SK-N-SH treated with all-trans-retinoic acid at 6 μM for 48 hours (cell line): ENCODE data around the gene OLAH.
"Not testable (repeated sequence)": the region's sequence is repeated elsewhere in the genome, so short reads cannot be mapped to it uniquely, and the experiment has no call there.

Source experiments
- ATAC-seq: fragments of 200-7000 bp; cut with Tn5 transposase; 3 replicates; pipeline ENCODE4 v1.9.1; 2020; ENCODE audit warnings: mild to moderate bottlenecking, moderate library complexity
- ARNTL ChIP-seq: fragments of 450-650 bp; formaldehyde crosslinking; IDR thresholded peaks from 2 replicates; pipeline ENCODE4 v1.5.0; 2020; ENCODE audit warnings: low read depth, mild to moderate bottlenecking, moderate library complexity, borderline replicate concordance
- BACH2 ChIP-seq: fragments of 250-450 bp; sonication (Bioruptor Pico); IDR thresholded peaks from 2 replicates; pipeline ENCODE4 v1.9.0; 2021; ENCODE audit warnings: mild to moderate bottlenecking, borderline replicate concordance
- CREB5 ChIP-seq: fragments of 250-450 bp; sonication (Bioruptor Pico); IDR thresholded peaks from 2 replicates; pipeline ENCODE4 v1.5.1; 2020; ENCODE audit warnings: low read depth, mild to moderate bottlenecking, moderate library complexity
- CSDC2 ChIP-seq: fragments of 250-450 bp; sonication (Bioruptor Pico); IDR thresholded peaks from 2 replicates; pipeline ENCODE4 v1.5.0; 2020; ENCODE audit warnings: mild to moderate bottlenecking, moderate library complexity
- CSRNP3 ChIP-seq: fragments of 250-450 bp; sonication (Bioruptor Pico); IDR thresholded peaks from 2 replicates; pipeline ENCODE4 v1.5.1; 2021; ENCODE audit warnings: mild to moderate bottlenecking, moderate library complexity
- ESRRG ChIP-seq: fragments of 250-450 bp; sonication (Bioruptor Pico); IDR thresholded peaks from 2 replicates; pipeline ENCODE4 v1.6.1; 2021; ENCODE audit warnings: mild to moderate bottlenecking
- GLIS3 ChIP-seq: fragments of 250-450 bp; sonication (Bioruptor Pico); IDR thresholded peaks from 2 replicates; pipeline ENCODE4 v1.5.0; 2020; ENCODE audit warnings: mild to moderate bottlenecking, moderate library complexity
- ISL1 ChIP-seq: fragments of 250-450 bp; sonication (Bioruptor Pico); IDR thresholded peaks from 2 replicates; pipeline ENCODE4 v2.1.2; 2022; ENCODE audit warnings: mild to moderate bottlenecking, moderate library complexity
- OSR1 ChIP-seq: fragments of 250-450 bp; sonication (Bioruptor Pico); IDR thresholded peaks from 2 replicates; pipeline ENCODE4 v1.8.0; 2022; ENCODE audit warnings: moderate library complexity, mild to moderate bottlenecking, inconsistent platforms
- POU6F1 ChIP-seq: fragments of 250-450 bp; sonication (Bioruptor Pico); IDR thresholded peaks from 2 replicates; pipeline ENCODE4 v1.8.0; 2021; ENCODE audit warnings: low read depth, mild to moderate bottlenecking, moderate library complexity, borderline replicate concordance
- PPARA ChIP-seq: fragments of 250-450 bp; sonication (Bioruptor Pico); IDR thresholded peaks from 2 replicates; pipeline ENCODE4 v1.5.0; 2020; ENCODE audit warnings: mild to moderate bottlenecking, borderline replicate concordance
- SNAI2 ChIP-seq: fragments of 250-450 bp; sonication (Bioruptor Pico); IDR thresholded peaks from 2 replicates; pipeline ENCODE4 v1.5.0; 2020; ENCODE audit warnings: mild to moderate bottlenecking, moderate library complexity
- TCF4 ChIP-seq: fragments of 250-450 bp; sonication (Bioruptor Pico); IDR thresholded peaks from 2 replicates; pipeline ENCODE4 v1.8.0; 2021; ENCODE audit warnings: mild to moderate bottlenecking, moderate library complexity, borderline replicate concordance
- TOX ChIP-seq: fragments of 250-450 bp; sonication (Bioruptor Pico); IDR thresholded peaks from 2 replicates; pipeline ENCODE4 v1.8.0; 2021; ENCODE audit warnings: mild to moderate bottlenecking, moderate library complexity, borderline replicate concordance
- ZC3H10 ChIP-seq: fragments of 250-450 bp; sonication (Bioruptor Pico); IDR thresholded peaks from 2 replicates; pipeline ENCODE4 v1.5.1; 2021; ENCODE audit warnings: mild to moderate bottlenecking, moderate library complexity
- ZFP3 ChIP-seq: fragments of 250-450 bp; sonication (Bioruptor Pico); IDR thresholded peaks from 2 replicates; pipeline ENCODE4 v1.5.0; 2020; ENCODE audit warnings: mild to moderate bottlenecking, moderate library complexity
- ZFP30 ChIP-seq: fragments of 450-650 bp; formaldehyde crosslinking; IDR thresholded peaks from 2 replicates; pipeline ENCODE4 v1.5.0; 2022; ENCODE audit warnings: mild to moderate bottlenecking, moderate library complexity
- ZNF565 ChIP-seq: fragments of 450-650 bp; formaldehyde crosslinking; conservative IDR thresholded peaks from 2 replicates; pipeline ENCODE4 v1.5.0; 2020; ENCODE audit warnings: low read depth, mild to moderate bottlenecking, moderate library complexity
- ZNF70 ChIP-seq: fragments of 450-650 bp; formaldehyde crosslinking; IDR thresholded peaks from 2 replicates; pipeline ENCODE4 v1.5.0; 2020; ENCODE audit warnings: mild to moderate bottlenecking, moderate library complexity
- TF ChIP-seq, protein P1 (sequence below): fragments of 250-450 bp; sonication (Bioruptor Pico); IDR thresholded peaks from 2 replicates; pipeline ENCODE4 v1.8.0; 2020; ENCODE audit warnings: mild to moderate bottlenecking, moderate library complexity, borderline replicate concordance

OLAH gene

DNA sequence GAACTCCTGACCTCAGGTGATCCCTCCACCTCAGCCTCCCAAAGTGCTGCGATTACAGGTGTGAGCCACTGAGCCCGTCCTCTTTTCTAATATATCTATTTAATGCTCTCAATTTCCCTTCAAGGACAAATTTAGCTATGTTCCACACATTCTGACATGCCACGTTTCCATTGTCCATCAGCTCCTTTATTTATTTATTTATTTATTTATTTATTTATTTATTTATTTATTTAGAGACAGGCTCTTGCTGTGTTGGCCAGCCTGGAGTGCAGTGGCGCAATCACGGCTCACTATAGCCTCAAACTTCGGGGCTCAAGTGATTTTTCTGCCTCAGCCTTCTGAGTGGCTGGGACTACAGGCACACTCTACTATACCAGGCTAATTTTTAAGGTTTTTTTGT lies 20.7 kb upstream of the OLAH start:
- ATAC-seq: not testable (repeated sequence)

DNA sequence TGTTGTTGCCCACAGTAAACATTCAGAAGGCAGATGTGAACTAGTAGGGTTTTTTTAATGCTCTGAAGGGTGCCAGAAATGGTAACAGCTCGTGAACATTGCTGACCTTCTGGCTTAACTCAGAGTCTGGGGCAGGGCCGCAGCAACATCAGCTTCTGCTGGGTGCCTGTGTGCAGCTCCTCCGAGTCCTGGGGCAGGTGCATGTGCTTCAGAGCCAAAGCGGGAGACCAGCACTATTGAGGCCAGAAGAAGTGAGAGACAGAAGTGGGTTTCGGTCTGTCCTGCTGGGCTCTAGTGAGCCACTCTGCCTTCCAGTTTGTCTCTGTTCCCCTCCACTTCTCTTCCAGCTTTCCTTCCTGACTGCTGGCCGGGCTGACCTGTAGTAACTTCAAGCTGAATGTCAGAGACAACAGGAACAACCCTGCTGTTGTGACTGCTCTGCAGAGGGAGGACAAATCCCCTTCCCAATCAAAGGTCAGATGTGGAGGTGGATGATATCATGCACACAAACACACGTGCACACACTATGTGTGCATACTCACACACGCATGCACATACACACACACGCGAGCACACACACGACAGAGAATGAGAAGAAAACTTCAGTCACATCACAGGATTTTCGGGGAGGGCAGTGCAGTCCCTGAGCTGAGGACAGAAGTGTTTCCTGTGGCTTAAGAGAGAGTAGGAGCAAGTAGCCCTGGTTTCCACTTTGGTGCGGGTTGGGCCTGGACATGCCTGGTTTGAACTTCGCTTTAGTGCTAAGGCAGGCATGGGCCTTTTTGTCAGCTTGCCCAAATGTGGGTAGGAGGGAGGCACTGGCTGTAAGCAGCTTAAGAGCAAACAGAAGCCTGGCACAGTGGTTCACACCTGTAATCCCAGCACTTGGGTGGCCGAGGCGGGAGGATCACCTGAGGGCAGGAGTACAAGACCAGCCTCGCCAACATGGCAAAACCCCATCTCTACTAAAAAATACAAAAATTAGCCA lies 19.4 kb upstream of the OLAH start:
- ATAC-seq: not testable (repeated sequence)

DNA sequence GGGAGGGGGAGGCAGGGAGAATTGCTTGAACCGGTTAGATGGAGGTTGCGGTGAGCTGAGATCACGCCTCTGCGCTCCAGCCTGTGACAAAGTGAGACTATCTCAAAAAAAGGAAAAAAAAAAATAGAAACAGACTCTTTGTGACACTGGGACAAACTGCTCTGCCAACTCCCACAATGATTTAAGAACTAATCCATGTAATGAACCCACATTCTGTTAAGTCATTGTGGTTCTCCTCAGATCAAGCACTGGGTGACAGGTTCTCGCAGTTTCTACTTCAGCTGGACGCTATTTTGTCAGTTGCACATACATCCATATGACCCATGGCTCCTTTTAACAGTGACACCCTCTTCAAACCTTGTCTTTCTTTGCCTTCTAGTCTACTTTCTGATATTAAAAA lies 18.7 kb upstream of the OLAH start:
- ATAC-seq: not testable (repeated sequence)

- TF ChIP-seq CREB5 (CRISPR knock-in tag) (no peak), ZNF70 (CRISPR knock-in tag) (no peak), TOX (CRISPR knock-in tag) (no peak), PPARA (no peak), ZNF565 (CRISPR knock-in tag) (no peak)
- ATAC-seq: no peak
Measured at GRCh38 chr10:15027741-15028140, 16.0 kb upstream of the OLAH start.

DNA sequence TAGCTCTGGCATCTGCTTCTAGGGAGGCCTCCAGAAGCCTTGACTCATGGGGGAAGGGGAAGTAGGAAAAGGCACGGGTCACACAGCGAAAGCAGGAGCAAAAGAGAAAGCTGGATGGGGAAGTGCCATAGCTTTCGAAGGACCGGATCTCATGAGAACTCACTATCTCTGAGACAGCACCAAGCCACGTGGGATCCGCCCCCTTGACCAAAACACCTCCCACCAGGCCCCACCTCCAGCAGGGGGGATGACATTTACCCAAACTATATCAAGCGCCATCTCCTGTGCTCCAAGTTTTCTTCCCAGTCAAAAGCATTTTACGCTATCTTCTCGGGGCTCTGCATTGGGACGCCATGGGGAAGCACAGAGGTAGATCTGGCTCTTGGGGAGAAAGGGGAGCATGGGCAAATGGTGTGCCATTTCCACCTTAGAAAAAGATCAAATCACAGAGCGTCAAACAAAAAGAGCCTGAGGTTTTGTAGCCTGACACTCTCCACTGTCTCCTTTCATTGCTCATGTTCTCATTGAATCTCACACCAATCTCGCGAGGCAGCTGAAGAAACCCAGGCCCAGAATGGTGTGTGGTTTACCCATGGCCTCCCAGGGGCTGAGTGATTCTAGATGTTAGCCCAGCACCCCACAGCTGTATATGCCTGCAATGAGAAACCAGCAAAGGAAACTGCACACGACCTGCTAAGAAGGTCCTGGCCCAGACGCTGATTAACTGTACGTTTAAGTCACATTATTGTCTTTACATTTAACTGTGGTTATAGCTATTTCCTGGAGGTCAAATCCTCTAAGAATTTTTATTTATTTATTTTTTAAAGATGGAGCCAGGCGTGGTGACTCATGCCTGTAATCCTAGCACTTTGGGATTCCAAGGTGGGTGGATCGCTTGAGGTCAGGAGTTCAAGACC lies 8.1 kb upstream of the OLAH start:
- ATAC-seq: no peak
- TF ChIP-seq CSDC2 (CRISPR knock-in tag) (no peak), ZNF70 (CRISPR knock-in tag) (no peak), ZC3H10 (CRISPR knock-in tag) (no peak), TCF4 (CRISPR knock-in tag) (no peak), POU6F1 (CRISPR knock-in tag) (no peak), PPARA (no peak), CSRNP3 (CRISPR knock-in tag) (no peak), ZFP30 (CRISPR knock-in tag) (no peak), ZFP3 (CRISPR knock-in tag) (no peak), ARNTL (CRISPR knock-in tag) (no peak), SNAI2 (no peak), BACH2 (CRISPR knock-in tag) (no peak)
- TF ChIP-seq, protein P1, sequence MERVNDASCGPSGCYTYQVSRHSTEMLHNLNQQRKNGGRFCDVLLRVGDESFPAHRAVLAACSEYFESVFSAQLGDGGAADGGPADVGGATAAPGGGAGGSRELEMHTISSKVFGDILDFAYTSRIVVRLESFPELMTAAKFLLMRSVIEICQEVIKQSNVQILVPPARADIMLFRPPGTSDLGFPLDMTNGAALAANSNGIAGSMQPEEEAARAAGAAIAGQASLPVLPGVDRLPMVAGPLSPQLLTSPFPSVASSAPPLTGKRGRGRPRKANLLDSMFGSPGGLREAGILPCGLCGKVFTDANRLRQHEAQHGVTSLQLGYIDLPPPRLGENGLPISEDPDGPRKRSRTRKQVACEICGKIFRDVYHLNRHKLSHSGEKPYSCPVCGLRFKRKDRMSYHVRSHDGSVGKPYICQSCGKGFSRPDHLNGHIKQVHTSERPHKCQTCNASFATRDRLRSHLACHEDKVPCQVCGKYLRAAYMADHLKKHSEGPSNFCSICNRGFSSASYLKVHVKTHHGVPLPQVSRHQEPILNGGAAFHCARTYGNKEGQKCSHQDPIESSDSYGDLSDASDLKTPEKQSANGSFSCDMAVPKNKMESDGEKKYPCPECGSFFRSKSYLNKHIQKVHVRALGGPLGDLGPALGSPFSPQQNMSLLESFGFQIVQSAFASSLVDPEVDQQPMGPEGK (CRISPR knock-in tag): no peak

DNA sequence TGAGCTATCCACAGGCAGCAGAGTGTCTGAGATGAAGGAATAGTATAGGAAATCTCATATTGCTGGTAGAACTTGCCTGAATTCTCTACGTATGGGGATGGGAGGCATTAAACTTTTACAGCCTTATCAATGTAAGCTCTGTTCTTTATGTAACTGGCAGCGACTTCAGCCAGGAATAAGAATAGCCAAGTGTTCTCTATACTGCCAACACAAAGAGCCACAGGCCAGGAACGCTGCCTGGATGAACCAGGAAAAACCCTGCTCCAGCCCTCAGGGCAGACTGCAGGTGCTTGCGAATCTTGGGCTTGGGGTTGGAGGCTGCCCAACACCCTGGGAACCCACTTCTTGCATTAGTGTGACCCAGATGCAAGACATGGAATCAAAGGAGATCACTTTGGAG lies 6.1 kb upstream of the OLAH start:
- ATAC-seq: no peak
- TF ChIP-seq ESRRG (no peak), OSR1 (CRISPR knock-in tag) (no peak), GLIS3 (CRISPR knock-in tag) (no peak), ZFP3 (CRISPR knock-in tag) (no peak), SNAI2 (no peak), CSDC2 (CRISPR knock-in tag) (no peak), ISL1 (CRISPR knock-in tag) (no peak), TCF4 (CRISPR knock-in tag) (no peak), BACH2 (CRISPR knock-in tag) (no peak), ZC3H10 (CRISPR knock-in tag) (no peak), CREB5 (CRISPR knock-in tag) (no peak), ZFP30 (CRISPR knock-in tag) (no peak)
- TF ChIP-seq, protein P1 (CRISPR knock-in tag): no peak
